ENCODE data around the gene DHRSX.

DHRSX gene

GRCh38 chrX:2500091-2500802 is 529 bp downstream of the DHRSX start (continued):
- no peak for TF ChIP-seq ZNF24 (tag by site-specific recombination; IDR thresholded peaks at IDR 0.05)
- TF ChIP-seq ZIC2 (tag by site-specific recombination; IDR thresholded peaks at IDR 0.05): peak; percentile 56
- no peak for TF ChIP-seq ZNF529 (tag by site-specific recombination; IDR thresholded peaks at IDR 0.05; ENCODE audit: insufficient replicate concordance)
- no peak for TF ChIP-seq SCRT2 (tag by site-specific recombination; IDR thresholded peaks at IDR 0.05)
- TF ChIP-seq GLIS2 (tag by site-specific recombination; IDR thresholded peaks at IDR 0.05): peak; percentile 54
- no peak for TF ChIP-seq ZNF341 (tag by site-specific recombination; IDR thresholded peaks at IDR 0.05; ENCODE audit: low read depth)
- TF ChIP-seq ZBTB17 (tag by site-specific recombination; IDR thresholded peaks at IDR 0.05): no peak
- TF ChIP-seq ZNF133 (tag by site-specific recombination; IDR thresholded peaks at IDR 0.05): no peak
- no peak for TF ChIP-seq ZNF677 (tag by site-specific recombination; IDR thresholded peaks at IDR 0.05)
- 0 out of 2 replicates have a peak, but pooled peaks have one; percentile 21 for TF ChIP-seq ZNF660 (tag by site-specific recombination; IDR thresholded peaks at IDR 0.05)
- peak; percentile 43 for TF ChIP-seq ZNF692 (tag by site-specific recombination; IDR thresholded peaks at IDR 0.05)
- TF ChIP-seq ZNF155 (tag by site-specific recombination; IDR thresholded peaks at IDR 0.05): no peak
- no peak for TF ChIP-seq ZNF404 (tag by site-specific recombination; IDR thresholded peaks at IDR 0.05)
- no peak for TF ChIP-seq ZEB2 (tag by site-specific recombination; IDR thresholded peaks at IDR 0.05)
- TF ChIP-seq SP2 (tag by site-specific recombination; IDR thresholded peaks at IDR 0.05): no peak
- no peak for TF ChIP-seq ZNF530 (tag by site-specific recombination; IDR thresholded peaks at IDR 0.05; ENCODE audit: low read depth)
- TF ChIP-seq, protein P1, sequence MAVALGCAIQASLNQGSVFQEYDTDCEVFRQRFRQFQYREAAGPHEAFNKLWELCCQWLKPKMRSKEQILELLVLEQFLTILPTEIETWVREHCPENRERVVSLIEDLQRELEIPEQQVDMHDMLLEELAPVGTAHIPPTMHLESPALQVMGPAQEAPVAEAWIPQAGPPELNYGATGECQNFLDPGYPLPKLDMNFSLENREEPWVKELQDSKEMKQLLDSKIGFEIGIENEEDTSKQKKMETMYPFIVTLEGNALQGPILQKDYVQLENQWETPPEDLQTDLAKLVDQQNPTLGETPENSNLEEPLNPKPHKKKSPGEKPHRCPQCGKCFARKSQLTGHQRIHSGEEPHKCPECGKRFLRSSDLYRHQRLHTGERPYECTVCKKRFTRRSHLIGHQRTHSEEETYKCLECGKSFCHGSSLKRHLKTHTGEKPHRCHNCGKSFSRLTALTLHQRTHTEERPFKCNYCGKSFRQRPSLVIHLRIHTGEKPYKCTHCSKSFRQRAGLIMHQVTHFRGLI (tag by site-specific recombination; IDR thresholded peaks at IDR 0.05): no peak
- TF ChIP-seq KLF8 (tag by site-specific recombination; IDR thresholded peaks at IDR 0.05): no peak
- TF ChIP-seq ZNF157 (tag by site-specific recombination; IDR thresholded peaks at IDR 0.05): no peak
- no peak for TF ChIP-seq ZNF146 (tag by site-specific recombination; IDR thresholded peaks at IDR 0.05)
- TF ChIP-seq ZNF354C (tag by site-specific recombination; IDR thresholded peaks at IDR 0.05; ENCODE audit: borderline replicate concordance, low read depth): no peak
- no peak for TF ChIP-seq ZNF548 (tag by site-specific recombination; IDR thresholded peaks at IDR 0.05)
- TF ChIP-seq ZNF366 (tag by site-specific recombination; conservative IDR thresholded peaks at IDR 0.05): no peak
- TF ChIP-seq ZNF544 (tag by site-specific recombination; IDR thresholded peaks at IDR 0.05): no peak
- TF ChIP-seq, protein P2, sequence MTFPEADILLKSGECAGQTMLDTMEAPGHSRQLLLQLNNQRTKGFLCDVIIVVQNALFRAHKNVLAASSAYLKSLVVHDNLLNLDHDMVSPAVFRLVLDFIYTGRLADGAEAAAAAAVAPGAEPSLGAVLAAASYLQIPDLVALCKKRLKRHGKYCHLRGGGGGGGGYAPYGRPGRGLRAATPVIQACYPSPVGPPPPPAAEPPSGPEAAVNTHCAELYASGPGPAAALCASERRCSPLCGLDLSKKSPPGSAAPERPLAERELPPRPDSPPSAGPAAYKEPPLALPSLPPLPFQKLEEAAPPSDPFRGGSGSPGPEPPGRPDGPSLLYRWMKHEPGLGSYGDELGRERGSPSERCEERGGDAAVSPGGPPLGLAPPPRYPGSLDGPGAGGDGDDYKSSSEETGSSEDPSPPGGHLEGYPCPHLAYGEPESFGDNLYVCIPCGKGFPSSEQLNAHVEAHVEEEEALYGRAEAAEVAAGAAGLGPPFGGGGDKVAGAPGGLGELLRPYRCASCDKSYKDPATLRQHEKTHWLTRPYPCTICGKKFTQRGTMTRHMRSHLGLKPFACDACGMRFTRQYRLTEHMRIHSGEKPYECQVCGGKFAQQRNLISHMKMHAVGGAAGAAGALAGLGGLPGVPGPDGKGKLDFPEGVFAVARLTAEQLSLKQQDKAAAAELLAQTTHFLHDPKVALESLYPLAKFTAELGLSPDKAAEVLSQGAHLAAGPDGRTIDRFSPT (tag by site-specific recombination; IDR thresholded peaks at IDR 0.05): peak; percentile 39; the same call in 1 of the 2 replicates
- peak; percentile 22; the same call in 1 of the 2 replicates for TF ChIP-seq ZBTB20 (tag by site-specific recombination; IDR thresholded peaks at IDR 0.05)
- TF ChIP-seq ZNF561 (tag by site-specific recombination; IDR thresholded peaks at IDR 0.05; ENCODE audit: borderline replicate concordance): peak; percentile 45; the same call in 1 of the 2 replicates
- no peak for TF ChIP-seq ZNF19 (tag by site-specific recombination; IDR thresholded peaks at IDR 0.05; ENCODE audit: low read depth)
- no peak for TF ChIP-seq HOXA7 (CRISPR knock-in tag; IDR thresholded peaks at IDR 0.05; ENCODE audit: borderline replicate concordance)
- TF ChIP-seq, protein P3, sequence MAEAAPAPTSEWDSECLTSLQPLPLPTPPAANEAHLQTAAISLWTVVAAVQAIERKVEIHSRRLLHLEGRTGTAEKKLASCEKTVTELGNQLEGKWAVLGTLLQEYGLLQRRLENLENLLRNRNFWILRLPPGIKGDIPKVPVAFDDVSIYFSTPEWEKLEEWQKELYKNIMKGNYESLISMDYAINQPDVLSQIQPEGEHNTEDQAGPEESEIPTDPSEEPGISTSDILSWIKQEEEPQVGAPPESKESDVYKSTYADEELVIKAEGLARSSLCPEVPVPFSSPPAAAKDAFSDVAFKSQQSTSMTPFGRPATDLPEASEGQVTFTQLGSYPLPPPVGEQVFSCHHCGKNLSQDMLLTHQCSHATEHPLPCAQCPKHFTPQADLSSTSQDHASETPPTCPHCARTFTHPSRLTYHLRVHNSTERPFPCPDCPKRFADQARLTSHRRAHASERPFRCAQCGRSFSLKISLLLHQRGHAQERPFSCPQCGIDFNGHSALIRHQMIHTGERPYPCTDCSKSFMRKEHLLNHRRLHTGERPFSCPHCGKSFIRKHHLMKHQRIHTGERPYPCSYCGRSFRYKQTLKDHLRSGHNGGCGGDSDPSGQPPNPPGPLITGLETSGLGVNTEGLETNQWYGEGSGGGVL (tag by site-specific recombination; IDR thresholded peaks at IDR 0.05): peak; percentile 9; the same call in 1 of the 2 replicates
- TF ChIP-seq ZNF132 (tag by site-specific recombination; IDR thresholded peaks at IDR 0.05; ENCODE audit: borderline replicate concordance): no peak
- TF ChIP-seq ZSCAN16 (tag by site-specific recombination; IDR thresholded peaks at IDR 0.05): no peak
- no peak for TF ChIP-seq OSR2 (tag by site-specific recombination; IDR thresholded peaks at IDR 0.05)
- no peak for TF ChIP-seq ZNF629 (tag by site-specific recombination; IDR thresholded peaks at IDR 0.05)
- no peak for TF ChIP-seq ZNF624 (tag by site-specific recombination; IDR thresholded peaks at IDR 0.05)
- TF ChIP-seq TCF7L2 (IDR thresholded peaks at IDR 0.05; ENCODE audit: borderline replicate concordance, low read depth, low read length): no peak

Measured in HEK293 (cell line).